SU-DHL-6 (cell line): ENCODE data around the gene TMEM14C.

ENCODE experiments used
- H2AFZ ChIP-seq: fragments of 200-600 bp; sonication (generic); 2 replicates; pipeline ENCODE4 v1.6.1; 2014; ENCODE audit warnings: low read depth, mild to moderate bottlenecking, moderate library complexity, mixed read lengths, antibody characterized with exemption, low read length; ENCODE audit not compliant: severe bottlenecking
- H3F3A ChIP-seq: fragments of 200-600 bp; shearing (Covaris generic); 2 replicates; pipeline ENCODE4 v1.6.0; 2016; ENCODE audit warnings: antibody characterized with exemption, mild to moderate bottlenecking; ENCODE audit not compliant: insufficient read depth
- H3K27ac ChIP-seq: fragments of 200-600 bp; sonication (generic); 2 replicates; pipeline ENCODE4 v1.5.1; 2016; ENCODE audit warnings: low read depth, mild to moderate bottlenecking, low read length, moderate library complexity, mixed read lengths
- H3K27me3 ChIP-seq: fragments of 200-600 bp; sonication (generic), shearing (Covaris generic); 2 replicates; pipeline ENCODE4 v1.6.0; 2014; ENCODE audit warnings: mild to moderate bottlenecking, low read length
- H3K36me3 ChIP-seq: fragments of 200-600 bp; sonication (generic); 2 replicates; pipeline ENCODE4 v1.6.1; 2014; ENCODE audit warnings: mild to moderate bottlenecking, low read length, mixed read lengths
- H3K4me2 ChIP-seq: fragments of 300-600, 200-600 bp; shearing (Covaris generic), sonication (generic); 2 replicates; pipeline ENCODE4 v1.6.0; 2014; ENCODE audit warnings: low read length, low read depth, mild to moderate bottlenecking; ENCODE audit not compliant: poor library complexity, severe bottlenecking
- H3K4me3 ChIP-seq: fragments of 200-600 bp; sonication (generic); 2 replicates; pipeline ENCODE4 v1.5.1; 2014; ENCODE audit warnings: antibody characterized with exemption, low read length, mild to moderate bottlenecking, mixed read lengths; ENCODE audit not compliant: insufficient read depth, poor library complexity, severe bottlenecking
- H3K79me2 ChIP-seq: fragments of 200-600 bp; sonication (generic); 2 replicates; pipeline ENCODE4 v1.6.1; 2014; ENCODE audit warnings: mild to moderate bottlenecking, low read length, moderate library complexity; ENCODE audit not compliant: insufficient read depth
- H3K9ac ChIP-seq: fragments of 200-600 bp; sonication (generic); 2 replicates; pipeline ENCODE4 v1.7.0; 2014; ENCODE audit warnings: mild to moderate bottlenecking, low read length
- H3K9me2 ChIP-seq: fragments of 200-600 bp; sonication (generic); replicated peaks from 2 replicates; pipeline ENCODE4 v1.6.1; 2014; ENCODE audit warnings: low read length; ENCODE audit not compliant: insufficient read depth
- H3K9me3 ChIP-seq: fragments of 200-600 bp; sonication (generic); 2 replicates; pipeline ENCODE4 v1.6.1; 2014; ENCODE audit warnings: low read length, mixed read lengths; ENCODE audit not compliant: insufficient read depth
- H4K20me1 ChIP-seq: fragments of 200-600 bp; sonication (generic); 2 replicates; pipeline ENCODE4 v1.6.1; 2014; ENCODE audit warnings: low read depth, mild to moderate bottlenecking, antibody characterized with exemption, low read length, moderate library complexity, mixed read lengths
- CTCF ChIP-seq: fragments of 200-600 bp; sonication (generic); IDR thresholded peaks from one replicate; pipeline ENCODE4 v1.5.1; 2017; ENCODE audit warnings: antibody characterized with exemption, mild to moderate bottlenecking, low read length, moderate library complexity; ENCODE audit not compliant: insufficient read depth, poor library complexity, severe bottlenecking
- EZH2phosphoT487 ChIP-seq: fragments of 200-600 bp; sonication (generic), shearing (Covaris generic); conservative IDR thresholded peaks from 2 replicates; pipeline ENCODE4 v1.6.1; 2018; ENCODE audit warnings: mild to moderate bottlenecking, antibody characterized with exemption, low read length, moderate library complexity, mixed read lengths

TMEM14C gene

GRCh38 chr6:10686901-10687300, 36.0 kb upstream of the TMEM14C start:
- Histone ChIP-seq H4K20me1 (no peaks in the 10 kb centered on the region), H3K9me2 (no peaks in the 10 kb centered on the region), H3K4me3 (no peak overlapping the region), H3K79me2 (no peaks in the 10 kb centered on the region), H3K9ac (no peak overlapping the region), H2AFZ (no peak overlapping the region), H3K9me3 (peaks cover 10% of the 10 kb centered on the region; the same call in 1 of the 2 replicates), H3K27me3 (no peaks in the 10 kb centered on the region), H3K27ac (no peak overlapping the region), H3K4me2 (no peak overlapping the region), H3K36me3 (no peaks in the 10 kb centered on the region), H3F3A (peaks cover 11% of the 10 kb centered on the region)
- TF ChIP-seq CTCF (no peak), EZH2phosphoT487 (no peak)

- Histone ChIP-seq H3K79me2 (no peaks in the 10 kb centered on the region), H2AFZ (no peak overlapping the region), H3K9ac (no peak overlapping the region), H3K4me2 (no peak overlapping the region), H3K9me3 (peaks cover 4% of the 10 kb centered on the region; the same call in 1 of the 2 replicates), H3K36me3 (no peaks in the 10 kb centered on the region), H3K4me3 (no peak overlapping the region), H3K27ac (no peak overlapping the region), H3K27me3 (no peaks in the 10 kb centered on the region), H3K9me2 (no peaks in the 10 kb centered on the region), H4K20me1 (no peaks in the 10 kb centered on the region), H3F3A (peaks cover 14% of the 10 kb centered on the region)
- TF ChIP-seq EZH2phosphoT487 = no peak
- TF ChIP-seq CTCF = no peak
Observed at GRCh38 chr6:10687582-10687981, 35.3 kb upstream of the TMEM14C start.

GRCh38 chr6:10690651-10691445, 32.0 kb upstream of the TMEM14C start:
- H3K4me3 ChIP-seq = no peak overlapping the region
- H3F3A ChIP-seq = peaks cover 21% of the 10 kb centered on the region
- TF ChIP-seq CTCF (no peak), EZH2phosphoT487 (no peak)
- H4K20me1 ChIP-seq = no peaks in the 10 kb centered on the region
- peaks cover 17% of the 10 kb centered on the region for H3K79me2 ChIP-seq
- no peaks in the 10 kb centered on the region for H3K9me2 ChIP-seq
- no peak overlapping the region for H3K4me2 ChIP-seq
- no peaks in the 10 kb centered on the region for H3K9me3 ChIP-seq
- no peaks in the 10 kb centered on the region for H3K27me3 ChIP-seq
- 0 out of 2 replicates have a peak, but pooled peaks cover 4% of the 10 kb centered on the region for H3K36me3 ChIP-seq
- no peak overlapping the region for H2AFZ ChIP-seq
- H3K9ac ChIP-seq = no peak overlapping the region
- no peak overlapping the region for H3K27ac ChIP-seq
